NCI-H524 treated with DMSO at 0.1 percent for 48 hours (cell line): Measurements from ENCODE around the gene ALDH7A1.
"Not testable (repeated sequence)": the region's sequence is repeated elsewhere in the genome, so short reads cannot be mapped to it uniquely, and the experiment has no call there.

Experiments used
- DNase-seq: peaks from one replicate; lab custom pipeline; 2025; lab: John Stamatoyannopoulos, UW

The ALDH7A1 gene

DNA sequence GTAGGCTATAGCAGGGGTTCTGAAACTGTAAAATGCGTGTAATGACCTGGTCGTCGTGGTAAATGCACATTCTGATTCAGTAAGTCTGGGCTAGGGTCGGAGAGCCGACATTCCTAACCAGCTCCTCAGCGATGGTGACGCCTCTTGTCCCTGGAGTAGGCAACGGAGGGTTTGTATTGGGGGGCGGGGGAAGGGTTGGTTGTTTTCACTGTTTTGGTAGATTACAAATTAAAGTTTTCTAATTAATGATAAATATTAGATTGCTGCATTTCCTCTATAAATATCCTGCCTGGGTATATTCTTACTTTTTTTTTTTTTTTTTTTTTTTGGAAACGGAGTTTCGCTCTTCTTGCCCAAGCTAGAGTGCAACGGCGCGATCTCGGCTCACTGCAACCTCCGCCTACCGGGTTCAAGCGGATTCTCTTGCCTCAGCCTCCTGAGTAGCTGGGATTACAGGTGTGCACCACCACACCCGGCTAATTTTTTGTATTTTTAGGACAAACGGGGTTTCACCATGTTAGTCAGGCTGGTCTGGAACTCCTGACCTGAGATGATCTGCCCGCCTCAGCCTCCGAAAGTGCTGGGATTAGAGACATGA is 566 bp upstream of the ALDH7A1 start:
- DNase-seq: no peak

DNA sequence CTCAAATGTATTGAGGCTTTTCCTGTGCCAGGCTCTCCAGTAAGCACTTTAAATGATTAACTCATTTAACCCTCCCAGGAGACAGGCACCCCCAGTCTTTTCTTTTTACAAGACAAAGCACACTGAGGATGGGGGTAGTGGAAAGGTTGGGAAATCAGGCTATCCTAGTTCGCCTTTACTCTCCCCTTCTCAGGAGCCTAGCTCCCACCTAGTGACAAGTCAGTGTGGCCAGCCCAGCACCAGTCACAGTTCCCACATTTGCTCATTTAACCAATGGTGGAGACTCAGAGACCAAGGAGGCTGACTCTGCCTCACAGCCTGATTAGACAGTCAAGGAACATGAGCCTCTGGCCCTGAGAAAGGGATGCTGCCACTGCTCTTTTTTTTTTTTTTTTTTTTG is 3.5 kb downstream of the ALDH7A1 start:
- no peak for DNase-seq

DNA sequence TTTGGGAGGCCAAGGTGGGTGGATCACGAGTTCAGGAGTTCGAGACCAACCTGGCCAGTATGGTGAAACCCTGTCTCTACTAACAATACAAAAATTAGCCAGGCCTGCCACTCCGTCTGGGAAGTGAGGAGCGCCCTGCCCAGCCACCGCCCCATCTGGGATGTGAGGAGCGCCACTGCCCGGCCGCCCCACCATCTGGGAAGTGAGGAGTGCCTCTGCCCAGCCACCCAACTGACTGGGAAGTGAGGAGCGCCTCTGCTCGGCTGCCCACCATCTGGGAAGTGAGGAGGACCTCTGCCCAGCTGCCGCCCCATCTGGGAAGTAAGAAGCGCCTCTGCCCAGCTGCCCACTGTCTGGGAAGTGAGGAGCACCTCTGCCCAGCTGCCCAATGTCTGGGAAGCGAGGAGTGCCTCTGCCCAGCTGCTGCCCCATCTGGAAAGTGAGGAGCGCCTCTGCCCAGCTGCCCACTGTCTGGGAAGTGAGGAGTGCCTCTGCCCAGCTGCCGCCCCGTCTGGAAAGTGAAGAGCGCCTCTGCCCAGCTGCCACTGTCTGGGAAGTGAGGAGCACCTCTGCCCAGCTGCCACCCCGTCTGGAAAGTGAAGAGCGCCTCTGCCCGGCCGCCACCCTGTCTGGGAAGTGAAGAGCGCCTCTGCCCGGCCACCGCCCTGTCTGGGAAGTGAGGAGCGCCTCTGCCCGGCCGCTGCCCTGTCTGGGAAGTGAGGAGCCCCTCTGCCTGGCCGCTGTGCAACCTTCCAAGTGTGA is 5.3 kb downstream of the ALDH7A1 start:
- no peak for DNase-seq

DNA sequence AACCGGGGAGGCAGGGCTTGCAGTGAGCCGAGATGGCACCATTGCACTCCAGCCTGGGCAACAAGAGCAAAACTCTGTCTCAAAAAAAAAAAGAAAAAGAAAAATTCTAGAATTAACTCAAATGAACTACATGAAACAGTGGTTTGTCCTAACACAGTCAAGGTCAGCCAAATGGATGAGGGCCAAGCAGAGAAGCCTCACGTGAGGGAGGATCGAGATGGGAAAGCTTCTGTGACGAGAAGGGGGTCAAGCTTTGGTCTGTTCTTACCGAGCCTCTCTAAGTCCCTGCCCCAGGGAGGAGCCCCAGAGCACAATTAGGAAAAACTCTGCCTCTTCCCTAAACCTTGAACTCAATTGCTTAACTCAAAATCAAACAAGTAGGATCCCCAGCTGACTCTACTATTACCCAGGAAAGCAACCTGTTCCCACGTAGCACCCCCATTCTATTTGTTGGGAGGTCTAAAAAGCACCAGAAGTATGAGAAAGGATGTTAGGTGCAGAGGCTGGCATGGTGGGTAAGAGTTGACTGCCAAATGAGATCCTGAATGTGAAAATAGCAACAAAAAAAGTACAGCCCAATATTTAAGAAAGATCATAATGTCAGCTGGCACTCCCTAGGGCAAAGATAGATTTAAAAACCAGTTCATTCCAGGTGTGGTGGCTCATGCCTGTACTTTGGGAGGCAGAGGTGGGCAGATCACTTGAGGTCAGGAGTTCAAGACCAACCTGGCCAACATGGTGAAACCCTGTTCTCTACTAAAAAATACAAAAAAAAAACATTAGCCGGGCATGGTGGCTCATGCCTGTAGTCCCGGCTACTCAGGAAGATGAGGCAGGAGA is 7.2 kb downstream of the ALDH7A1 start:
- no peak for DNase-seq

DNA sequence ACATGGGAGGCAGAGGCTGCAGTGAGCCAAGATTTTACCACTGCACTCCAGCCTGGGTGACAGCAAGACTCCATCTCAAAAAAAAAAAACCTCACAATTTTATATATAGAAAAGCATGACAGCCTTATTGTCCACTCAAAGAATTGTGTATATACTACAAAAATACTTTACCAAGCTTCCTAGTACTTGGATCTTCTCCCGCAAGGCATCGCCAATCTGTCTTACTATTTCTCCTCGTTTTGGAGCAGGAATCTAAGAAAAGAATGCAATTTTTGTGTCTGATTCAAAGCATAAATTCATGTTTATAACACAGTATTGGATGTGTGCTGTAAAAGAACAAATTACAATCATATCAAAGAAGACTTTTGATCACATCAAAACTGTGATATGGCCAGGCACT is 11.3 kb downstream of the ALDH7A1 start:
- no peak for DNase-seq

DNA sequence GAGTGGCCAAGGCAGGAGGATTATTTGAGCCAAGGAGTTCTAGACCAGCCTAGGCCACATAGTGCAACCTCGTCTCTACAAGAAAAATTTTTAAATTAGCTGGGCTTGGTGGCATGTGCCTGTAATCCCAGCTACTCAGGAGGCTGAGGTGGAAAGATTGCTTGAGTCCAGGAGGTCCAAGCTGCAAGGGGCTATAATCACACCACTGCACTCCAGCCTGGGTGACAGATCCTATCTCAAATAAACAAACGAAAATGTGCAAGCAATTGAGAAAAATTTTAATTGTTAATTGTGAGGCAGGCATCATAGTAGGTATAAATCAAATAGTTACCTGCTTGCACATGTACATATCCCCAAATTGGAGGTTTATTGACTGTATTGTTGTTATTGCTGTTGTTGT is 15.3 kb downstream of the ALDH7A1 start:
- DNase-seq: no peak

DNA sequence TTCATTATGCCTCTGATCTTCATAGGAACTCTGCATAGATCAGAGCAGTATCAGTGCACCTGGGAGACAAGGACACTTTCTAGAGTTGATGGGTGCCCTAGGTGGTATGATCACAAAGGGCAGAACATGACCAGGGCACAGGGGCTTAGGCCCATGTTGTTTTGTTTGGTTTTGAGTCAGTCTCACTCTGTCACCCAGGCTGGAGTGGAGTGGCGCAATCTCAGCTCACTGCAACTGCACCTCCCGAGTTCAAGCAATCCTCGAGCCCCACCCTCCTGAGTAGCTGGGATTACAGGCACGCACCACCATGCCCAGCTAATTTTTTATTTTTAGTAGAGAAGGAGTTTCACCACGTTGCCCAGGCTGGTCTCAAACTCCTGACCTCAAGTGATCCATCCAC is 17.6 kb downstream of the ALDH7A1 start:
- no peak for DNase-seq

DNA sequence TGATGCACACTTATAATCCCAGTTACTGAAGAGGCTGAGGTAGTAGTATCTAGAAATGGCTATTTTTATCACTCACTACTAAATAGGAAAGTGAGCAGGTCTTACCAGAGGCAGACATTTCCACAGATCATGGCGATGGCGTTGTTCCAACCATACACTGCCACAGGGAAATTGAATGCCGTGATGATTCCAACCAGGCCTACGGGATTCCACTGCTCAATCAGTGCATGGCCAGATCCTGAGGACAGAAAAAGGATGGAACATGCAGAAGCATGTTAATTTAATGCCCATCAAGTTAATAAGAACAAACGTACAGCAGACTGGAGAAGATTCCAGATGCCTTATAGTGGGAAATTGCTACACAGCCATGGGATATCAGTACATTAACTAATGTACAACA is 18.0 kb downstream of the ALDH7A1 start:
- no peak for DNase-seq

DNA sequence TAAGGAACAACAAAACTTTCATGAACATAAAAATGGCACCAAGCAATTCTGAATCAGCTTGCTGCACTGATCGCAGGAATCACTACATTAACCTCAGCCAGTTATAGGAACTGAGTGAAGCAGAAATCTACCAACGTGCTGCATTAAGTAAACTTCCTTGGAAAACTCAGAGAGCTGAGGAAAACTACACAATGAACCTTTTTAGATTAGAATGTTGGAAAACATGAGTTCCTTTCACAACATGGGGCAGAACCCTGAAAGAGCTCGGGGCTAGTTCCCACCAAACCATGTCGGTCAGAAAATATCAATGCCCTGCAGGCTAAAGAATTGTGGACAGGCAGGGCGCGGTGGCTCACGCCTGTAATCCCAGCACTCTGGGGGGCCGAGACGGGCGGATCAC is 19.4 kb downstream of the ALDH7A1 start:
- DNase-seq: no peak

DNA sequence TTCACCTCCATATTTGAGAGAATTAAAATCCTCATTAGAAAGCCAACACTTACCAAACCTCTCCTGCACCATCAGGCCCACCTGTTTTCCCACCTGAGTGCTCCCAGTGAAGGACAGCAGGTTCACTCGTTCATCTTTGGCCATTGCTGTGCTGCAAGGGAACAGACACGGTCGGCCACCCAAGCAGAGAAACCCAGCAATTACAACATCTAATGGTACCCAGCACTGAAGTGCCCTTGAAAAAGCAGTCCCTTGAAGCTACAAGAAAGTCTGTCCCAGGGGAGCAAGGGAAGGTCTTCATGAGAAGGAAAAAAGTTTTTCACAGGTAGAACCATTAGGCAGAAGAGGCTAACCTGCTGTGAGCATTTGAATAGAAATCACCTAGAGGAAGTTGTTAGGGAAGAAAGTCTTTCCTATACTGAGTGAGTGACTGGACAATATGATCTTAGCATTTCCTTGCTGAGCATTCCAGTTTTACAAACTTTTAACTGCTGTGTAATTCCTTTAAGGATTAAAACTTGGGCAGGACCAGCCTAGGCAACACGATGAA is 26.7 kb downstream of the ALDH7A1 start:
- DNase-seq: no peak

DNA sequence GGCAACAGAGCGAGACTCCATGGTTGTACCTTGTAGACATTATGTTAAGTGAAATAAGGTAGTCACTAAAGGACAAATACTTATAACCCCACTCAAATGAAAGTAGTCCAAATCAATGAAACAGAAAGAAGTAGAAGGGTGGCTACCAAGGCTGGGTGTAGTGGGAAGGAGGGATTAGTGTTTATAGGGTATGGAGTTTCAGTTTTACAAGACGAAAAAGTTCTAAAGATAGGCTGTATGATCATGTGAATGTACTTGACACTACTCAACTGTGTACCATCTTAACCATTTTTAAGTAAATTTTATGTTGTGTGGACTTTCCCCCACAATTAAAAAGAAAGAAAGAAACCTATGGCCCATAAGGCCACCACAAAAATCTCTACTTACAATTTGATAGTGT is 32.2 kb downstream of the ALDH7A1 start:
- no peak for DNase-seq

DNA sequence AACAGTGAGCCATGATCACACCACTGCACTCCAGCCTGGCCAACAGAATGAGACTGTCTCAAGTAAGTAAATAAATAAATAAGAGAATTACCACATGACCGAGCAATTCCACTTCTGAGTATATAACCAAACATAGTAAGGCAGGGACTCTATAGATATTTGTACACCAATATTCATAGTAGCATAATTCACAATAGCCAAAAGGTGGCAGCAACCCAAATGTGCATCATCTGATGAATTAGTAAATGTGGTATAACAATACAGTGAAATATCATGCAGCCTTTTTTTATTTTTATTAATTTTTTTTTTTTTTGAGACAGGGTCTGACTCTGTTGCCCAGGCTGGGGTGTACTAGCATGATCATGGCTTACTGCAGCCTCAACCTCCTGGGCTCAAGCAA is 33.1 kb downstream of the ALDH7A1 start:
- no peak for DNase-seq

DNA sequence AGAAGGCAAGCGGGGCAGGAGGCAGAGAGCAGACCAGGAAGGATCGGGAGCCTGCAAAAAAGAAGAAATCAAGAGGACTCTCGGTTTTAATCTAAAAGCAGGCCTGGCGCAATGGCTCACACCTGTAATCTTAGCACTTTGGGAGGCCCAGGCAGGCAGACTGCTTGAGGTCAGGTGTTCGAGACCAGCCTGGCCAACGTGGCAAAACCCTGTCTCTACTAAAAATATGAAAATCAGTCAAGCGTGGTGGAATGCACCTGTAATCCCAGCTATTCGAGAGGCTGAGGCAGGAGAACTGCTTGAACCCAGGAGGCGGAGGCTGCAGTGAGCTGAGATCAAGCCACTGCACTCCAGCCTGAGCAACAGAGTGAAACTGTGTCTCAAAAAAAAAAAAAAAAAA is 39.9 kb downstream of the ALDH7A1 start:
- DNase-seq: not testable (repeated sequence)

DNA sequence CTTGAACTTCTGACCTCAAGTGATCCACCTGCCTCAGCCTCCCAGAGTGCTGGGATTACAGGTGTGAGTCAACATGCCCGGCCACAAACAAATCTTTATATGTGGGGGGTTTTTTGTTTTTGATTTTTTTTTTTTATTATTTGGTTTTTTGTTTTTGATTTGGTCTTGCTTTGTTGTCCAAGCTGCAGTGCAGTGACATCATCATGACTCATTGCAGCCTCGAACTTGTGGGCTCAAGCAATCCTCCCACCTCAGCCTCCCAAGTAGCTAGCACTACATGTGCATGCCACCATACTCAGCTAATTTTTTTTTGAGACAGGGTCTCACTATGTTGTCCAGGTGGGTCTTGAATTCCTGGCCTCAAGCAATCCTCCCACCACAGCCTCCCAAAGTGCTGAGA is 42.4 kb downstream of the ALDH7A1 start:
- DNase-seq: no peak

DNA sequence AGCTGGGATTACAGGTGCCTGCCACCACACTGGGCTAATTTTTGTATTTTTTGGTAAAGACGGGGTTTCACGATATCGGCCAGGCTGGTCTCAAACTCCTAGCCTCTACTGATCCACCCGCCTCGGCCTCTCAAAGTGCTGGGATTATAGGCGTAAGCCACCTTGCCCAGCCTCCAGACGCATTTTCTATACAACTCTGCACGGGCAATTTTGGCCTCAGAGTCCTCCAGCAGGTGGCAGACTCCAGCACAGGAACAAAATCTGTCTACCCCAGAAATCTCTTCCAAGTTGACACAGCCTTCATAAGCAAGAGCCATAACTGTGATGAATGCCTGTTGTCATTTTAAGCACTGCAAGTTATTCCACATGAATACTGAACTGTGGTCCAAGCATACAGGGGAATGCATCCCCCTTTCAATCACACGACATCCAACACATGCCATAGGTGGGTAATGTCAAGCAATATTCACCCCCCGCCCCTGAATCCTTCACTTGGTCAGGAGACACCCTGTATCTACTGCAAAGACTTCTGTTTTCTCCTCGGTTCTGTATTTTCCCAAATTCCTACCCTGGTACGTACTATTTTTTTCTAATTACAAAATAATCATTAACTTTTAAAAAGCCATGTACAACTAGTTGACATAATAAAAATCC is 50.8 kb downstream of the ALDH7A1 start:
- no peak for DNase-seq

DNA sequence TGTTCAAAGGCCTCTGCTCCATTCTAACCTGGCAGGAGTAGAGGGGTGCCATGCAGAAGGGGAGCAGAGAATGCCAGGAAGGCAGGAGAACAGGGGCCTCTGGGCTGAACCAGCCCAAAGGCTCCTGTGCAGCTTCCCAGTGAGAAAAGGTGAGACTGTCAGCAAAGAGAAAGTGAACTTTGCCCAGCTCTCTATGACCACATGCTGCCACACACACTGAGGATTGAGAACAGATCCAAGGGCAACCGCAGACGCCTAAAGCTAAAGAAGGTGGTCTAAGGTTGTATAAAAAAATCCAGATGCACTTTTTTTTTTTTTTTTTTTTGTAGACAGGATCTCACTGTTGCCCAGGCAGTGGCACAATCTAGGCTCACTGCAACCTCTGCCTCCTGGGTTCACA is 51.4 kb downstream of the ALDH7A1 start:
- no peak for DNase-seq

DNA sequence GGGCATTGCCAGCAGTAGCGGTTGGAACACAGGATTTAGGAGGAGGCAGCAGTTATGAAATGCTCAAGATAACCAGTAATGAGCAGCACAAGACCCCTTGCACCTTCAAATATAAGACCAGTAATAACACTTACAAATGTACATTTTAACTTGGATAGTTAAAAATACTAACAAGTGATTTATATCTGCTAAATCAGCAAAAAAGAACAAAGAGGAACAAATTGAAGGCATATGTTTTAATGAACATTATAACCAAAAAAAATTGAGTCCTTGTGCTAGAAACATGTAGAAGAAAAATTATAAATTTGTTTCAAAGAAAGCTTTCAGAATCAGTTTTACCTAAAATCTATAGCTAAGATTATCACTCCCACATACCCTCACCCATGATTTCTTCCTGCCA is 52.0 kb downstream of the ALDH7A1 start:
- no peak for DNase-seq

DNA sequence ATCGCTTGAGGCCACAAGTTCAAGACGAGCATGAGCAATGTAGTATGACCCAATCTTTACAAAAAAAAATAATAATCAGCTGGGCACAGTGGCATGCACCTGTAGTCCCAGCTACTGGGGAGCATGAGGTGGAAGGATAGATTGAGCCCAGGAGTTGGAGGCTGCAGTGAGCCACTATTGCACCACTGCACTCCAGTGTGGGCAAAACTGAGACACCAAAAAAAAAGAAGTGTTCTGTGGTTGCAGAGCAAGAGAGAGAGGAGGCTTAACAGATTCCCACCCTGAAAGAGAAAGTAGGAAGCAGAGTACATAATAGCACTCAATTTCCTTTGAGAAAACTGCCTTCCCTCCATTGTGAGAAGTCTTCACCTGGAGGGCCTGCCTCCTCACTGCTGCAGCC is 52.6 kb downstream of the ALDH7A1 start:
- DNase-seq: no peak

DNA sequence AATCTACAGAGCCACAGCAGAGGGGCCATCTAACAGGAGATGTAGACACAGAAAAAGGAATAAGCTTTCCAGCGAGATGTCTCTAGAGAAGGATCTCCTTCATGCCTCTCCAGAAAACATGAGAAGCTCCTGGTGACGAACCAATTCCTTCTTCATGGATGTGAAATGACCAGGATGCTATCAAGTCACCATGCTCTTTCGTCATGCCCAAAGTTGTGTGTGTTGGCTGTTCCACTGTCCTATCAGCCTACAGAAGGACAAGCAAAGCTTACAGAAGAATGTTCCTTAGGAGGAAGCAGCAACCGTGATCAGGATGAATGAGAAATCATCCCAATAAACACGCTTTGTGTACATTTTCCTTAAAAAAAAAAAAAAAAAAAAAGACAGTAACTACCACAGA is 54.4 kb downstream of the ALDH7A1 start:
- no peak for DNase-seq

DNA sequence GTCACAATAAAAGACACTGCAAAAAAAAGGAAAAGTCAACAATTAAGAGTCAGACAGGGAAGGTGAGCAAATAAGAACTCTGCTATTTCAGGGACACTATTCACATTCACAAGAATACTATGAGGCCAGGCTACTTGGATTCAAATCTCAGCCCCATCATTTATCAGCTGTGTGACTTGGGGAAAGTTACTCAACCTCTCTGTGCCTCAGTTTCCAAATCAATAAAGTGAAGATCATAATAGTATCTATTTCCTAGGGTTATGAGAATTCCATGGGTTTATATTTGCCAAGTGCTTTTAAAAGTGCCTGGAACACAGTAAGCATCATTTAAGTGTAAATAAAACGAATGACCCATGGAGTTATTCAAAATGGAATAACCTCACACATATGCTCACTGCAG is 56.4 kb downstream of the ALDH7A1 start:
- no peak for DNase-seq

DNA sequence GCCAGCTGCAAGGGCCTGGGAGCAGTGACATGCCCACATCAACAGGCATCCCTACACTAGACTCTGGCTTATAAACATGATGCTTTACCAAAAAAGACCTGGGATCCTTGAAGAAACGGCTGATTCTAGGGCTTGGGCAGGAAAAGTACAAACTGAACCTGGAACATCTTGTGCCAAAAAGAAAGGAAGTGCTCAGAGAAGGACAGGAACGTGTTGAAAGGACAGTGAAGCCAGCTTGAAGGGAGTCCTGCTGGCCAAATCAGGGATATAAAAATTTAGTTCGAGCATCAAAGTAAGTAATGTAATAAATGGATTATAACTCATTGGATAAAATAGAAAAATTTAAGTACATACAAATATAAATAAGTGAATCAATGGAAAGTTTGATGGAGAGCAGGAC is 58.1 kb downstream of the ALDH7A1 start:
- no peak for DNase-seq

DNA sequence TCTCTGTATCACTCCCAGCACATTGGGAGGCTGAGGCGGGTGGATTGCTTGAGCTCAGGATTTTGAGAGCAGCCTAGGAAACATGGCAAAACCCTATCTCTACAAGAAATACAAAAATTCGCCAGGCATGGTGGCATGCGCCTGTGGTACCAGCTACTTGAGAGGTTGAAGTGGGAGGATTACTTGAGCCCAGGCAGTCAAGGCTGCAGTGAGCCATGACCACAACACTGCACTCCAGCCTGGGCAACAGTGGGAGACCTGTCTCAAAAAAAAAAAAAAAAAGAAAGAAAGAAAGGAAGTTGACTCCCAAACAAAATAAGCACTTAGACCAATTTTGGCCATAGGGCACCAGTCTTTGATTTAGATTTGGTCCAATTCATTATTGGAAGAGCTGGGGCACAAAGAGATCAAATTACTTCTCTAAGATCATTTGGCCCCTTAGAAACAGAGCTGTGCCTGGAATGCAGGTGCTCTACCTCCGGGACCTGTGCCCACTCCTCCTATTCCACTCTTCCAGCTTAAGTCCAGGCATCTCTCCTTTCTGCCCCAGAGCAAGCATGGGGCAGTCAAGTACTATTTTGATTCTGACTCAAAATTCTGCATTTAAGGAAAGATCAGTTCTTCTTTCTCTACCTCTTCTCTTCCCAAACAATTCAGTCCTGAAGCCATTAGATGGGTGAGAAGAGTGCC is 59.0 kb downstream of the ALDH7A1 start:
- DNase-seq: no peak
